Peyer's patch (tissue), 4 donors: ENCODE measurements around the gene GJB2.

Experiments used
- CTCF ChIP-seq, 6 experiments: fragments of 450-650 bp in 4 of 6; fragments of 200-600 bp in 2 of 6; sonication (generic) in 1 of 6; IDR thresholded peaks; one replicate each; pipeline ENCODE4 v1.5.1; 2017 to 2019; ENCODE audit warnings: antibody characterized with exemption in 6 of 6, mild to moderate bottlenecking in 3 of 6, moderate library complexity in 1 of 6
- POLR2A ChIP-seq, 2 donors: fragments of 450-650 bp; IDR thresholded peaks; one replicate each; pipeline ENCODE4 v1.5.1; 2017; ENCODE audit warnings: antibody characterized with exemption in 2 of 2, mild to moderate bottlenecking in 2 of 2, moderate library complexity in 2 of 2

- TF ChIP-seq CTCF (IDR thresholded peaks at IDR 0.05): no peak
- no peak for TF ChIP-seq POLR2A (IDR thresholded peaks at IDR 0.05)
Observed at GRCh38 chr13:20219577-20219976, 26.8 kb upstream of the GJB2 start.
